Ovary (tissue), 9 donors: ENCODE data around the gene CCDC91. TPM values are rescaled to one million over a fixed set of nuclear protein-coding genes. Genes with fewer than 3 reads are reported as not detected.

ENCODE experiments used
- DNase-seq, 5 donors: peaks; one replicate each; pipeline ENCODE4 v3.0.0-alpha.2; 2019 to 2020
- H3K27ac ChIP-seq, 2 donors: fragments of 200-600 bp; one replicate each; pipeline versions ENCODE4 v1.5.1 to v1.8.0; 2019 to 2022
- H3K27me3 ChIP-seq: fragments of 200-600 bp; one replicate; pipeline ENCODE4 v1.8.0; 2022
- H3K36me3 ChIP-seq: fragments of 200-600 bp; sonication (generic); one replicate; pipeline ENCODE4 v1.5.1; 2019
- H3K4me1 ChIP-seq: one replicate; pipeline ENCODE4 v1.8.1; 2013; ENCODE audit warnings: mild to moderate bottlenecking, moderate library complexity; ENCODE audit not compliant: insufficient read depth
- H3K4me3 ChIP-seq: fragments of 200-600 bp; sonication (generic); one replicate; pipeline ENCODE4 v1.5.1; 2017
- H3K9me3 ChIP-seq, 2 donors: fragments of 200-600 bp in 1 of 2; sonication (generic) in 1 of 2; one replicate each; pipeline versions ENCODE4 v1.5.1 to v1.8.1; 2013 to 2019; ENCODE audit warnings: mild to moderate bottlenecking in 1 of 2, moderate library complexity in 1 of 2
- CTCF ChIP-seq, 3 donors: fragments of 450-650 bp in 2 of 3; fragments of 200-600 bp in 1 of 3; IDR thresholded peaks; one replicate each; pipeline versions ENCODE4 v1.5.1 to v1.8.0; 2016 to 2022; ENCODE audit warnings: antibody characterized with exemption in 3 of 3, mild to moderate bottlenecking in 1 of 3
- EP300 ChIP-seq: sonication (generic); formaldehyde crosslinking; IDR thresholded peaks from one replicate; pipeline ENCODE4 v1.6.1; 2017; ENCODE audit warnings: antibody characterized with exemption
- POLR2A ChIP-seq: fragments of 450-650 bp; IDR thresholded peaks from one replicate; pipeline ENCODE4 v1.6.1; 2017; ENCODE audit warnings: antibody characterized with exemption, mild to moderate bottlenecking, moderate library complexity
- WGBS, 3 donors: extraction: QIAGEN DNeasy Blood & Tissue Kit in 1 of 3; methylation state at CpG; one replicate each; pipeline versions ENCODE4 v1.1.5 to v1.1.7; 2013 to 2017; 5-methylcytosine and 5-hydroxymethylcytosine counted together
- intact Hi-C, 4 donors: fragments of 100-400 bp; cut with DNase I; formaldehyde crosslinking; loops; one replicate each; pipeline versions ENCODE4 v1.11.0 to v1.15.1; 2022 to 2023
- polyA plus RNA-seq, 2 donors: library from polyadenylated mRNA; stranded (reverse); fragments of 200-250 nt in 1 of 2; fragments of 350-450 nt in 1 of 2; fragmentation: Illumina TruSeq in 1 of 2; extraction: RNeasy Lipid Tissue Mini Kit (QIAGEN cat#74804) in 1 of 2; gene quantifications; one replicate each; pipeline ENCODE4 v1.2.3, GENCODE V29; 2013 to 2014
- total RNA-seq, 7 donors: library from RNA; depleted of rRNA in 2 of 7; stranded (reverse); fragments of >200 nt in 2 of 7; fragmentation: NEBNext Ultra II Directional in 3 of 7; extraction: Animal tissue kit (Norgen Biotek cat#: 25700) in 3 of 7; gene quantifications; one replicate each; pipeline versions ENCODE4 v1.1.0 to v1.2.4, GENCODE V29; 2016 to 2023
- donor health status: DM: no; HTN: no; CAD: no; lungs with moderate emphysema.
- donor health status: DM: no; HTN: no; CAD: no.
- donor health status: Bipolar disorder and iron deficiency.
- donor health status: DM: yes; HTN: yes; CAD: no.
- donor health status: DM: no; HTN: no; CAD: no.
- donor health status: DM: yes; HTN: yes; CAD: no.

Gene CCDC91
- total and polyA plus RNA-seq, 9 donors = 15.8 to 45.7 (median 36.2) TPM

DNA sequence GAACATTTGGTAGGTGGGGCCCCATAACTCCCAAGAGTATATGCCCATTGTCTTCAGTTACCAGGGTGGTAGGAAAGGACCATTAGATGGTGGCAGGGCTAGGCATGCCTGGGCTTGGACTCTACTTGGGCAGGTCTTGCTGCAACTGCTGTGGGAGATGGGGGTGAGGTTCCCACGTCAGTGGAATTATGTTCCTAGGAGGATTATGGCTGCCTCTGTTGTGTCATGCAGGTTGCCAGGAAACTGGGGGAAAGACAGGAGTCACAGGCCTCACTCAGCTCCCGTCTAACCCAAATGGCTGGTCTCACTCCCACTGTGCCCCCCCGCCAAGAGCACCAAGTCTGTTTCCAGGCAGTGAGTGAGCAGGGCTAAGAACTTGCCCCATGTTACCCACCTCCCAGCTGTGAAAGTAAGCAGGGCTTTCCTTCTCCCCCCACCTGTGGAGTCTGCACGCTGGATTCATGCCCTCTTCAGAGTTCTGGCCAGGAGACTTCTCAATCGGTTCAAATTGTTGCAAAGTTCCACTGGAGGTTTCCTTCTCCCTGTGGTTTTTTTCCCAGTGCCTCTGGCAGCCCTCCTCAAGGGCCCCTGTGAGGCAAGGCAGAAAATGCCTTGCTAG is 337.5 kb downstream of the CCDC91 start:
- Histone ChIP-seq H3K9me3 (peaks cover 0 to 4% of the 10 kb centered on the region in 2 donors), H3K4me1 (no peaks in the 10 kb centered on the region), H3K27me3 (no peaks in the 10 kb centered on the region), H3K4me3 (no peak overlapping the region), H3K36me3 (no peaks in the 10 kb centered on the region), H3K27ac (no peak overlapping the region)
- WGBS, 3 donors = 96 to 97% (median 97%) methylated on average over 5 of the region's 5 CpGs
- TF ChIP-seq CTCF (IDR thresholded peaks at IDR 0.05) (no peak), EP300 (no peak), POLR2A (no peak)
- intact Hi-C loops = no loop called here
- DNase-seq = no peak

GRCh38 chr12:28535216-28535615 is 345.0 kb downstream of the CCDC91 start:
- DNase-seq = no peak
- Histone ChIP-seq H3K9me3 (no peaks in the 10 kb centered on the region), H3K27ac (no peak overlapping the region), H3K4me3 (no peak overlapping the region), H3K4me1 (no peaks in the 10 kb centered on the region), H3K27me3 (no peaks in the 10 kb centered on the region), H3K36me3 (no peaks in the 10 kb centered on the region)
- intact Hi-C loops = no loop called here
- 68 to 80% (median 75%) methylated on average over 2 of the region's 2 CpGs for WGBS, 3 donors
- TF ChIP-seq CTCF (IDR thresholded peaks at IDR 0.05) (no peak), POLR2A (no peak), EP300 (no peak)

- no peaks in the 10 kb centered on the region for H3K4me1 ChIP-seq
- no peak for TF ChIP-seq POLR2A
- no peak for TF ChIP-seq EP300
- TF ChIP-seq CTCF (IDR thresholded peaks at IDR 0.05) = no peak
- intact Hi-C loops = no loop called here
- 87 to 93% (median 89%) methylated on average over 2 of the region's 2 CpGs for WGBS, 3 donors
- no peaks in the 10 kb centered on the region for H3K27me3 ChIP-seq
- H3K9me3 ChIP-seq = no peaks in the 10 kb centered on the region
- no peak for DNase-seq
- no peak overlapping the region for H3K27ac ChIP-seq
- H3K36me3 ChIP-seq = no peaks in the 10 kb centered on the region
- H3K4me3 ChIP-seq = no peak overlapping the region
These were observed 345.8 kb downstream of the CCDC91 start for GRCh38 chr12:28536088-28536487.

GRCh38 chr12:28537474-28537873 is 347.2 kb downstream of the CCDC91 start:
- WGBS, 3 donors = 83 to 100% (median 83%) methylated on average over 1 of the region's 1 CpG
- Histone ChIP-seq H3K4me1 (no peaks in the 10 kb centered on the region), H3K9me3 (no peaks in the 10 kb centered on the region), H3K27ac (no peak overlapping the region), H3K27me3 (no peaks in the 10 kb centered on the region), H3K36me3 (no peaks in the 10 kb centered on the region), H3K4me3 (no peak overlapping the region)
- DNase-seq = no peak
- no peak for TF ChIP-seq CTCF (IDR thresholded peaks at IDR 0.05)
- TF ChIP-seq EP300 = no peak
- no peak for TF ChIP-seq POLR2A
- intact Hi-C loops = no loop called here
